ENCODE results near the gene G6PD. TPM values are rescaled to one million over a fixed set of nuclear protein-coding genes. Genes with fewer than 3 reads are reported as not detected.
A peak's percentile ranks its signal among the peaks of the same experiment; 100 is the strongest.
"Not testable (repeated sequence)": the region's sequence is repeated elsewhere in the genome, so short reads cannot be mapped to it uniquely, and the experiment has no call there.

G6PD gene
- total RNA-seq, 1 donor from 2014 or later, result 15.0 TPM

- peak; percentile 53 for DNase-seq
Observed at GRCh38 chrX:154515090-154515965, 31.3 kb downstream of the G6PD start.

GRCh38 chrX:154513716-154514115, 32.9 kb downstream of the G6PD start:
- DNase-seq, result no peak

GRCh38 chrX:154512879-154513553, 33.6 kb downstream of the G6PD start:
- no peak for DNase-seq

- no peak for DNase-seq
Observed at GRCh38 chrX:154511761-154512160, 34.9 kb downstream of the G6PD start.

GRCh38 chrX:154509455-154509854, 37.2 kb downstream of the G6PD start:
- no peak for DNase-seq

GRCh38 chrX:154508384-154508745, 38.3 kb downstream of the G6PD start:
- no peak for DNase-seq

GRCh38 chrX:154507673-154508383, 38.8 kb downstream of the G6PD start:
- no peak for DNase-seq

- DNase-seq, result no peak
Observed at GRCh38 chrX:154506483-154507332, 39.9 kb downstream of the G6PD start.

- no peak for DNase-seq
Observed at GRCh38 chrX:154505734-154506133, 40.9 kb downstream of the G6PD start.

GRCh38 chrX:154502989-154503388, 43.7 kb downstream of the G6PD start:
- DNase-seq, result no peak

GRCh38 chrX:154502098-154502497, 44.5 kb downstream of the G6PD start:
- DNase-seq, result no peak

- DNase-seq, result not testable (repeated sequence)
Observed at GRCh38 chrX:154501423-154501822, 45.2 kb downstream of the G6PD start.

- DNase-seq, result not testable (repeated sequence)
Observed at GRCh38 chrX:154496591-154497137, 50.0 kb downstream of the G6PD start.

GRCh38 chrX:154495472-154495922, 51.1 kb downstream of the G6PD start:
- no peak for DNase-seq

- DNase-seq, result no peak
Observed at GRCh38 chrX:154494715-154495114, 51.9 kb downstream of the G6PD start.

GRCh38 chrX:154490414-154491083, 56.1 kb downstream of the G6PD start, which contains the start of gene SLC10A3:
SLC10A3 (minus strand) TSS chrX:154490629; CDS start chrX:154488940, 1,689 bp downstream.
- peak; percentile 95 for DNase-seq

GRCh38 chrX:154490021-154490413, 56.6 kb downstream of the G6PD start:
- peak; percentile 51 for DNase-seq

GRCh38 chrX:154489182-154489581, 57.5 kb downstream of the G6PD start:
- no peak for DNase-seq

- no peak for DNase-seq
Observed at GRCh38 chrX:154488336-154489075, 58.1 kb downstream of the G6PD start.
